HG02884 (cell line): ENCODE measurements around the gene SEC61A1.

ENCODE experiments used
- ATAC-seq: cut with Tn5 transposase; IDR thresholded peaks from one replicate; pipeline ENCODE4 v1.9.1; 2021; ENCODE audit warnings: mild to moderate bottlenecking, moderate library complexity; ENCODE audit not compliant: unreplicated experiment

The SEC61A1 gene

GRCh38 chr3:128056258-128056657 lies 4.0 kb downstream of the SEC61A1 start:
- ATAC-seq, result no peak

GRCh38 chr3:128060473-128061381 lies 8.5 kb downstream of the SEC61A1 start:
- ATAC-seq, result no peak

- ATAC-seq, result no peak
These were observed 10.0 kb downstream of the SEC61A1 start for GRCh38 chr3:128062033-128062745.

- ATAC-seq, result no peak
These were observed 11.6 kb downstream of the SEC61A1 start for GRCh38 chr3:128063865-128064264.

GRCh38 chr3:128064962-128065361 lies 12.7 kb downstream of the SEC61A1 start:
- no peak for ATAC-seq

- no peak for ATAC-seq
These were observed 13.9 kb downstream of the SEC61A1 start for GRCh38 chr3:128066114-128066513.

GRCh38 chr3:128066676-128067075 lies 14.4 kb downstream of the SEC61A1 start:
- no peak for ATAC-seq

- ATAC-seq, result no peak
These were observed 15.3 kb downstream of the SEC61A1 start for GRCh38 chr3:128067489-128067888.

- ATAC-seq, result no peak
These were observed 16.0 kb downstream of the SEC61A1 start for GRCh38 chr3:128068156-128068620.

- ATAC-seq, result no peak
These were observed 17.0 kb downstream of the SEC61A1 start for GRCh38 chr3:128069271-128069670.

GRCh38 chr3:128070898-128071591 lies 18.8 kb downstream of the SEC61A1 start:
- ATAC-seq, result no peak

GRCh38 chr3:128071771-128072453 lies 19.7 kb downstream of the SEC61A1 start:
- no peak for ATAC-seq

GRCh38 chr3:128072454-128073184 lies 20.4 kb downstream of the SEC61A1 start:
- no peak for ATAC-seq

- no peak for ATAC-seq
These were observed 21.0 kb downstream of the SEC61A1 start for GRCh38 chr3:128073185-128073725.

- no peak for ATAC-seq
These were observed 21.6 kb downstream of the SEC61A1 start for GRCh38 chr3:128073807-128074206.

- ATAC-seq, result no peak
These were observed 22.7 kb downstream of the SEC61A1 start for GRCh38 chr3:128074851-128075521.

- no peak for ATAC-seq
These were observed 23.6 kb downstream of the SEC61A1 start for GRCh38 chr3:128075522-128076482.
